Measurements from ENCODE around the gene HLA-DPB1.

The HLA-DPB1 gene

DNA sequence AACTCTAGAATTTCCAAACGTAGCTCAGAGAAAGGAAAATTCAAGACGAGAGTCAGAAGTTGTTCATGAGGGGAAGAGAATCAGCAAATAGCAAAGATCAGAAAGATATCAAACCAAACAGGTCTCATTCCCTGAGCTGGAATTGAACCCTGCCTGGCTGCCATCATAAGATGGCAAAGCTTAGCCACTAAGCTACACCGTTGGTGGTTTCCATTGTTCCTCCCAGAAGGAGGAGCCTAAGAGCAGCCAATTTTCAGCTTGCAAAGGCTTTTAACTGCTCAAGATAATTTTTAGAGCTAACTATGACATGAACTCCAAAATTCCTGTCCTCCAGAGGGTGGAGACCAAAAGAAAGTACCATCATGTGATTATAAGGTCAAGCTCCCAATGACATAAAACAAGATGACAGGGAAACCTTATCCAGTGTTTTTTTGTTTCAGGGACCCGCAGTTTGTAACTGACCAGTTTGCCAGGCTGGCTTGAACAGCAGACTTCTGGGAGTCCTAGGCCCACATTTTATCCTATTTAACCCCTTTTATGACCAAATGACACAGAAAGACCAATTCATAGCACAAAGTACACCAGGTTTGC lies 60.6 kb downstream of the HLA-DPB1 start:
- DNase-seq (ENCODE audit: low read depth) = no peak

Data from activated T-helper 9 cell treated with anti-CD3 and anti-CD28 coated beads, Interleukin-2, amount 50 U/mL, for 16 hours (primary cell).